Mucosa of descending colon (tissue), 3 donors: Measurements from ENCODE around the gene RFXANK. TPM values are rescaled to one million over a fixed set of nuclear protein-coding genes. Genes with fewer than 3 reads are reported as not detected.

Experiments
- ATAC-seq: fragments of 200-7000 bp; cut with Tn5 transposase; one replicate; pipeline ENCODE4 v1.9.1; 2020; ENCODE audit warnings: mild to moderate bottlenecking, moderate library complexity
- DNase-seq, 3 donors: peaks; one replicate each; pipeline ENCODE4 v3.0.0-alpha.2; 2020
- H3K36me3 ChIP-seq: fragments of 200-600 bp; one replicate; pipeline ENCODE4 v1.8.0; 2021; ENCODE audit warnings: low read depth, mild to moderate bottlenecking
- H3K4me1 ChIP-seq: fragments of 200-600 bp; one replicate; pipeline ENCODE4 v1.8.0; 2021; ENCODE audit warnings: low read depth, mild to moderate bottlenecking
- H3K4me3 ChIP-seq: fragments of 200-600 bp; one replicate; pipeline ENCODE4 v1.8.0; 2021; ENCODE audit warnings: mild to moderate bottlenecking
- H3K9me3 ChIP-seq: fragments of 200-600 bp; one replicate; pipeline ENCODE4 v1.8.0; 2021; ENCODE audit warnings: mild to moderate bottlenecking
- intact Hi-C, 2 donors: fragments of 100-400 bp; cut with DNase I in 1 of 2; cut with micrococcal nuclease in 1 of 2; formaldehyde crosslinking; loops; one replicate each; pipeline versions ENCODE4 v1.11.0 to v1.11.1; 2022; cut with DNase I, micrococcal nuclease
- total RNA-seq, 3 donors: library from RNA; stranded (reverse); fragmentation: NEBNext Ultra II Directional in 2 of 3; extraction: Animal tissue kit (Norgen Biotek cat#: 25700) in 2 of 3; gene quantifications; one replicate each; pipeline versions ENCODE4 v1.2.1 to v1.2.4, GENCODE V29; 2021 to 2023
- TF ChIP-seq, protein P1 (sequence below): fragments of 200-600 bp; IDR thresholded peaks from one replicate; pipeline ENCODE4 v1.8.0; 2022; ENCODE audit warnings: antibody characterized with exemption, mild to moderate bottlenecking
- donor health status: DM: no; HTN: no; CAD: no; lungs with moderate emphysema.
- donor health status: DM: no; HTN: no; CAD: no.
- donor health status: DM: no; HTN: yes; CAD: no.

The RFXANK gene
- total RNA-seq, 3 donors from 2014 or later: 62.3 to 71.4 (median 64.9) TPM

DNA sequence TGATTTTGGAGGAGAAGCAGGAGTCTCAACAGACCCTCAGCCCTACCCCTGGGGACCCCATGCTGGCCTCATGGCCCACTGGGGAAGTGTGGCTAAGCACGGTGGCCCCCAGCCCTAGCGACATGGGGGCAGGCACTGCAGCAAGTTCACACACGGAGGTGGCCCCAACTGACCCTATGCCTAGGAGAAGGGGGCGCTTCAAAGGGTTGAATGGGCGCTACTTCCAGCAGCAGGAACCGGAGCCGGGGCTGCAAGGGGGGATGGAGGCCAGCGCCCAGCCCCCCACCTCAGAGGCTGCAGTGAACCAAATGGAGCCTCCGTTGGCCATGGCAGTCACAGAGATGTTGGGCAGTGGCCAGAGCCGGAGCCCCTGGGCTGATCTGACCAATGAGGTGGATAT is 34.6 kb downstream of the RFXANK start:
- intact Hi-C loops: no loop called here
- H3K9me3 ChIP-seq: no peaks in the 10 kb centered on the region
- H3K4me1 ChIP-seq: no peaks in the 10 kb centered on the region
- DNase-seq (no peak), ATAC-seq (no peak)
- no peaks in the 10 kb centered on the region for H3K36me3 ChIP-seq
- H3K4me3 ChIP-seq: no peak overlapping the region
- TF ChIP-seq, protein P1, sequence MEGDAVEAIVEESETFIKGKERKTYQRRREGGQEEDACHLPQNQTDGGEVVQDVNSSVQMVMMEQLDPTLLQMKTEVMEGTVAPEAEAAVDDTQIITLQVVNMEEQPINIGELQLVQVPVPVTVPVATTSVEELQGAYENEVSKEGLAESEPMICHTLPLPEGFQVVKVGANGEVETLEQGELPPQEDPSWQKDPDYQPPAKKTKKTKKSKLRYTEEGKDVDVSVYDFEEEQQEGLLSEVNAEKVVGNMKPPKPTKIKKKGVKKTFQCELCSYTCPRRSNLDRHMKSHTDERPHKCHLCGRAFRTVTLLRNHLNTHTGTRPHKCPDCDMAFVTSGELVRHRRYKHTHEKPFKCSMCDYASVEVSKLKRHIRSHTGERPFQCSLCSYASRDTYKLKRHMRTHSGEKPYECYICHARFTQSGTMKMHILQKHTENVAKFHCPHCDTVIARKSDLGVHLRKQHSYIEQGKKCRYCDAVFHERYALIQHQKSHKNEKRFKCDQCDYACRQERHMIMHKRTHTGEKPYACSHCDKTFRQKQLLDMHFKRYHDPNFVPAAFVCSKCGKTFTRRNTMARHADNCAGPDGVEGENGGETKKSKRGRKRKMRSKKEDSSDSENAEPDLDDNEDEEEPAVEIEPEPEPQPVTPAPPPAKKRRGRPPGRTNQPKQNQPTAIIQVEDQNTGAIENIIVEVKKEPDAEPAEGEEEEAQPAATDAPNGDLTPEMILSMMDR: no peak

DNA sequence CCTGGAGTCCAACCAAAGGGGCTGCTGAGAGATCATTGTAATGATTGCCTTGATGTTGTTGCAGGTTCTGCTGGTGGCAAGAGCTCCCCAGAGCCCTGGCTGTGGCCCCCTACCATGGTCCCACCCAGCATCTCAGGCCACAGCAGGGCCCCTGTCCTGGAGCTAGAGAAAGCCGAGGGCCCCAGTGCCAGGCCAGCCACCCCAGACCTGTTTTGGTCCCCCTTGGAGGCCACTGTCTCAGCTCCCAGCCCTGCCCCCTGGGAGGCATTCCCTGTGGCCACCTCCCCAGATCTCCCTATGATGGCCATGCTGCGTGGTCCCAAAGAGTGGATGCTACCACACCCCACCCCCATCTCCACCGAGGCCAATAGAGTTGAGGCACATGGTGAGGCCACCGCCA is 35.2 kb downstream of the RFXANK start:
- Histone ChIP-seq H3K9me3 (no peaks in the 10 kb centered on the region), H3K36me3 (no peaks in the 10 kb centered on the region), H3K4me3 (no peak overlapping the region), H3K4me1 (no peaks in the 10 kb centered on the region)
- TF ChIP-seq, protein P1: no peak
- no peak for ATAC-seq
- intact Hi-C loops: no loop called here
- DNase-seq: no peak

DNA sequence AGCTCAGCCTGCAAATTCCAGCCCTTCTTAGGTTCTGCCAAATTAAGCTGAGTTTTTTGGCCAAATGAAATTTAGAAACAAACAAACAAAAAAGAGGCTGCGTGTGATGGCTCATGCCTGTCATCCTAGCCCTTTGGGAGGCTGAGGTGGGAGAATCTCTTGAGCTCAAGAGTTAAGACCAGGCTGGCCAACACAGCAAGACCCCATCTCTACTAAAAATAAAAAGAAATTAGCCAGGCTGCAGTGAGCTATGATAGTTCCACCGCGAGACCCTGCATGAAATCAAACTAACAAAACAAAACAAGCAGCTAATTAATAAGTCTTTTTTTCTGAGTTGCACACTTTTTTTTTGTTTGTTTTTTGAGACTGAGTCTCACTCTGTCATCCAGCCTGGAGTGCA is 37.6 kb downstream of the RFXANK start:
- Histone ChIP-seq H3K4me3 (no peak overlapping the region), H3K9me3 (peaks cover 14% of the 10 kb centered on the region), H3K4me1 (no peaks in the 10 kb centered on the region), H3K36me3 (no peaks in the 10 kb centered on the region)
- no peak for ATAC-seq
- DNase-seq: no peak
- intact Hi-C loops: no loop called here
- TF ChIP-seq, protein P1: no peak

DNA sequence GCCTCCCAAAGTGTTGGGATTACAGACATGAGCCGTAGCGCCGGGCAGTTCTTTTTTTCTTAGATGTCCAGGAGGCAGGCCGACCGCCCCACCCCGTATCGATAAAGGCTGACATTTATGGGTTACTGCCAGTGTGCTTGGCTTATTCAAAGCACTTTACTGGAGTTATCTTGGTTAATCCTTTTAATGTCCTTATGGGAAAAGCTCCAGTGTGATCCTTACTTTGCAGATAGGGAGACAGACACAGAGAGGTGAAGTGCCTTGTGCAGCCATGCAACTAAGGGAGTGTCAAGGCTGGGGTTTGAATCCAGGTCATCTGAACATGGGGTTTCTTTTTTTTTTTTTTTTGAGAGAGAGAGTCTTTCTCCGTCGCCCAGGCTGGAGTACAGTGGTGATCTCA is 38.9 kb downstream of the RFXANK start:
- intact Hi-C loops: no loop called here
- TF ChIP-seq, protein P1: no peak
- ATAC-seq: no peak

DNA sequence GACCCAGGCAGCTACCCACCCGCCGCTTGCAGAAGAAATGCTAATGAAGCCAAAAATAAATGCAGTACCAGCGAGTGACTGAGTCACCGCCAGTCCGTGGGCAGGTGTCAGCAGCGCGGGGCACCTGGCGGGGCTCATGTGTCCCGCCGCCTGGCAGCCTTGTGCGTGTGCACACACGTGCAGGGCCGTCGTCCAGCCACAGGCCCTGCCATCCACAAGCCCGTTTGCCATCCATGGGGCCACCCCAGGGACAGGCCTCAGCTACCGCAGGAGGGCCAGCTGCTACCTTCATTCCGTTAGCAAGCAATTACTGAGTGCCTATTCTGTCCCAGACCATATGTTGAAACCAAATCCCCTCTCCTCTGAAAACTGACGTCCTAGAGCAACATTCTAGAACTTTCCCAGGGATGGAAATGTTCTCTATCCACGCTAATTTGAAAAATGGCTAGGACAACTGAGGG is 40.2 kb downstream of the RFXANK start:
- H3K9me3 ChIP-seq: peaks cover 27% of the 10 kb centered on the region
- ATAC-seq (no peak), DNase-seq (no peak)
- no peak overlapping the region for H3K4me3 ChIP-seq
- TF ChIP-seq, protein P1: no peak
- H3K4me1 ChIP-seq: no peaks in the 10 kb centered on the region
- H3K36me3 ChIP-seq: no peaks in the 10 kb centered on the region
- intact Hi-C loops: no loop called here

More for the DNA sequence above, 38.9 kb downstream of the RFXANK start:
- Histone ChIP-seq H3K36me3 (no peaks in the 10 kb centered on the region), H3K9me3 (peaks cover 23% of the 10 kb centered on the region), H3K4me1 (no peaks in the 10 kb centered on the region), H3K4me3 (no peak overlapping the region)
- DNase-seq: no peak

DNA sequence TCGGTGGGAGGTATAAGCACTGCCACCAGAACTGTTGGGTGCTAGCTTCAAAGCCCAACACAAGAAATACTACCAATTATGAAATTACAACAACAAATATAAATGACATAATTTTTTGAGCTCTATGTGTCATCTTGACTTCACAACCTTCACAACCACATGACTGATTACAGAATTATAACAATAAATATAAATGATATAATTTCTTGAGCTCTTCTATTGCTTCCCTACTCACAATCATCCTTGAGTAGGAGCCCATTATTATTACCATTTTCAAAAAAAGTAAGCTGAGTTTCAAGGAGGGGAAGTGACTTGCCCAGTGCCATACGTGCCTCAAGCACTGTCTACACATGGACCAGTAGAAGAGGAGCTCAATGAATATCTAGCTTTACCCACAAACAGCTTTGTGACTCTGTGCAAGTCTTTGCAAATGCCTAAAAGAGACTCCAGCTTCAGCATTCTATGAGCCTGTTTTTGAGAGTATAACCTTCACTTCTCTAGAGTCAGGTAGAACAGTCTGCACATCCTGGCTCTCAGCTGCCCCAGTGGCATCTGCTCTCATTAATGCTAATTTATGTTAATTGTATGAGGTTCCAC is 42.3 kb downstream of the RFXANK start:
- H3K4me1 ChIP-seq: no peaks in the 10 kb centered on the region
- H3K9me3 ChIP-seq: peaks cover 27% of the 10 kb centered on the region
- no peak for ATAC-seq
- no peaks in the 10 kb centered on the region for H3K36me3 ChIP-seq
- H3K4me3 ChIP-seq: no peak overlapping the region
- intact Hi-C loops: no loop called here
- TF ChIP-seq, protein P1: no peak
- no peak for DNase-seq
